ENCODE measurements around the gene IFITM2. TPM values are rescaled to one million over a fixed set of nuclear protein-coding genes. Genes with fewer than 3 reads are reported as not detected.
"Not testable (repeated sequence)": the region's sequence is repeated elsewhere in the genome, so short reads cannot be mapped to it uniquely, and the experiment has no call there.

Gene IFITM2
- total RNA-seq, 4 donors from 2014 or later: 37.8 to 80.9 (median 44.9) TPM

GRCh38 chr11:312092-312816 lies 4.6 kb downstream of the IFITM2 start:
- intact Hi-C loops (cut with DNase I; ENCODE audit: low total_unique reads): no loop called here
- in situ Hi-C loops (cut with MboI; ENCODE audit: low sequenced_read_pairs in 4 of 4): loop anchor here in 1 of 4 donors (5.0 kb wide), 1 partner anchor 40 kb away; no protein-coding TSS in a partner anchor
- peak overlapping the region; percentile 74 to 82 (median 78) for H3K27ac ChIP-seq
- peak overlapping the region; percentile 20 to 48 (median 36) for H3K4me3 ChIP-seq
- peaks cover 0 to 7% of the 10 kb centered on the region in 2 donors for H3K4me1 ChIP-seq
- H3K27me3 ChIP-seq: peaks cover 6 to 18% (median 8%) of the 10 kb centered on the region in 3 donors
- no peak for ATAC-seq
- no peak for TF ChIP-seq POLR2A (IDR thresholded peaks at IDR 0.05)
- no peaks in the 10 kb centered on the region for H3K9me3 ChIP-seq
- H3K36me3 ChIP-seq: no peaks in the 10 kb centered on the region
- no peak for DNase-seq

GRCh38 chr11:313304-313786 lies 5.7 kb downstream of the IFITM2 start:
- no peak for DNase-seq
- Histone ChIP-seq H3K4me3 (peak overlapping the region in 3 of 4 donors; percentile 46 to 59 (median 48)), H3K27me3 (peaks cover 6 to 23% (median 8%) of the 10 kb centered on the region in 3 donors), H3K9me3 (no peaks in the 10 kb centered on the region), H3K4me1 (peaks cover 0 to 5% of the 10 kb centered on the region in 2 donors), H3K36me3 (no peaks in the 10 kb centered on the region), H3K27ac (peak overlapping the region; percentile 74 to 82 (median 78))
- intact Hi-C loops (cut with DNase I; ENCODE audit: low total_unique reads) (no loop called here), in situ Hi-C loops (cut with MboI; ENCODE audit: low sequenced_read_pairs in 4 of 4) (loop anchor here in 1 of 4 donors (5.0 kb wide), 1 partner anchor 39 kb away; no protein-coding TSS in a partner anchor)
- ATAC-seq: no peak
- TF ChIP-seq POLR2A (IDR thresholded peaks at IDR 0.05): no peak
- TF ChIP-seq CTCF (IDR thresholded peaks at IDR 0.05 in 4 of 5, conservative IDR thresholded peaks at IDR 0.05 in 1 of 5): no peak

- Histone ChIP-seq H3K4me3 (peak within 1 kb of the TSS; percentile 46 to 61 (median 54)), H3K27ac (peak within 1 kb of the TSS; percentile 74 to 82 (median 78)), H3K27me3 (peaks cover 8 to 23% (median 8%) of the 10 kb centered on the region in 3 donors), H3K4me1 (peaks cover 0 to 5% of the 10 kb centered on the region in 2 donors), H3K9me3 (no peaks in the 10 kb centered on the region), H3K36me3 (no peaks in the 10 kb centered on the region)
- in situ Hi-C loops (cut with MboI; ENCODE audit: low sequenced_read_pairs in 4 of 4) (loop anchor here in 1 of 4 donors (5.0 kb wide), 1 partner anchor 38 kb away; no protein-coding TSS in a partner anchor), intact Hi-C loops (cut with DNase I; ENCODE audit: low total_unique reads) (no loop called here)
- peak; percentile 59 to 64 for ATAC-seq
- no peak for DNase-seq
- TF ChIP-seq POLR2A (IDR thresholded peaks at IDR 0.05): peak; percentile 50 to 78
- TF ChIP-seq CTCF (IDR thresholded peaks at IDR 0.05 in 4 of 5, conservative IDR thresholded peaks at IDR 0.05 in 1 of 5): no peak
Observed at GRCh38 chr11:313787-314553, 6.4 kb downstream of the IFITM2 start, which contains the start of gene IFITM1. IFITM1 (plus strand) TSS chr11:314040; CDS start chr11:314171, 131 bp downstream.

- intact Hi-C loops (cut with DNase I; ENCODE audit: low total_unique reads); ATAC-seq; H3K9me3 ChIP-seq; H3K36me3 ChIP-seq; H3K4me1 ChIP-seq; DNase-seq: not testable (repeated sequence)
- Histone ChIP-seq H3K27me3 (peaks cover 4 to 23% (median 11%) of the 10 kb centered on the region in 3 donors), H3K27ac (peak overlapping the region; percentile 74 to 82 (median 78)), H3K4me3 (peak overlapping the region; percentile 46 to 61 (median 54))
- in situ Hi-C loops (cut with MboI; ENCODE audit: low sequenced_read_pairs in 4 of 4): loop anchor here in 1 of 4 donors (5.0 kb wide), 1 partner anchor 38 kb away; no protein-coding TSS in a partner anchor
Observed at GRCh38 chr11:314554-314875, 6.9 kb downstream of the IFITM2 start.

- DNase-seq (no peak), ATAC-seq (no peak)
- Histone ChIP-seq H3K27me3 (peaks cover 0 to 23% (median 5%) of the 10 kb centered on the region in 3 donors), H3K4me1 (peaks cover 0 to 5% of the 10 kb centered on the region in 2 donors), H3K27ac (peak overlapping the region; percentile 74 to 82 (median 78)), H3K4me3 (peak overlapping the region; percentile 46 to 61 (median 54)), H3K9me3 (no peaks in the 10 kb centered on the region), H3K36me3 (no peaks in the 10 kb centered on the region)
- in situ Hi-C loops (cut with MboI; ENCODE audit: low sequenced_read_pairs in 4 of 4): no loop called here
- TF ChIP-seq POLR2A (IDR thresholded peaks at IDR 0.05): no peak
- no peak for TF ChIP-seq CTCF (IDR thresholded peaks at IDR 0.05 in 4 of 5, conservative IDR thresholded peaks at IDR 0.05 in 1 of 5)
- intact Hi-C loops (cut with DNase I; ENCODE audit: low total_unique reads): no loop called here
Observed at GRCh38 chr11:315051-315481, 7.5 kb downstream of the IFITM2 start.
